Amygdala (tissue), 56 donors: Measurements from ENCODE around the gene SYVN1.
A peak's percentile ranks its signal among the peaks of the same experiment; 100 is the strongest.
"Not testable (repeated sequence)": the region's sequence is repeated elsewhere in the genome, so short reads cannot be mapped to it uniquely, and the experiment has no call there.

ENCODE experiments used
- DNase-seq, 56 donors: peaks; one replicate each; lab custom pipeline; 2025; lab: John Stamatoyannopoulos, UW

Gene SYVN1

GRCh38 chr11:65128182-65129145, 5.9 kb downstream of the SYVN1 start:
- DNase-seq: no peak

- no peak for DNase-seq
Observed at GRCh38 chr11:65127473-65128181, 6.7 kb downstream of the SYVN1 start.

- no peak for DNase-seq
Observed at GRCh38 chr11:65126624-65127274, 7.6 kb downstream of the SYVN1 start.

GRCh38 chr11:65125197-65126056, 8.9 kb downstream of the SYVN1 start:
- no peak for DNase-seq

- no peak for DNase-seq
Observed at GRCh38 chr11:65124480-65125196, 9.7 kb downstream of the SYVN1 start.

- peak; percentile 63 to 98 (median 91) for DNase-seq
Observed at GRCh38 chr11:65121865-65122696, 12.2 kb downstream of the SYVN1 start, which contains the start of the genes FAU and MRPL49. Gene FAU, minus strand, starts transcription at chr11:65122134. Its CDS starts 321 bp downstream, at chr11:65121813. Gene MRPL49, plus strand, starts transcription at chr11:65122321. Its CDS starts 26 bp downstream, at chr11:65122347.

GRCh38 chr11:65121447-65121864, 12.9 kb downstream of the SYVN1 start:
- no peak for DNase-seq

GRCh38 chr11:65120831-65121230, 13.5 kb downstream of the SYVN1 start:
- DNase-seq: no peak

GRCh38 chr11:65119670-65119995, 14.7 kb downstream of the SYVN1 start:
- DNase-seq: no peak

GRCh38 chr11:65118891-65119669, 15.2 kb downstream of the SYVN1 start:
- DNase-seq: not testable (repeated sequence)

GRCh38 chr11:65118097-65118837, 16.1 kb downstream of the SYVN1 start:
- no peak for DNase-seq

- peak; percentile 53 to 100 (median 98) for DNase-seq
Observed at GRCh38 chr11:65117206-65118096, 16.9 kb downstream of the SYVN1 start, which contains the start of gene ZNHIT2. Gene ZNHIT2, minus strand, starts transcription at chr11:65117701. Its CDS starts 48 bp downstream, at chr11:65117653.

- peak in 10 of 56 donors; percentile 20 to 55 (median 42) for DNase-seq
Observed at GRCh38 chr11:65116370-65117205, 17.7 kb downstream of the SYVN1 start.

- DNase-seq: no peak
Observed at GRCh38 chr11:65115361-65116082, 18.8 kb downstream of the SYVN1 start.
